Diencephalon (tissue), 1 donor: ENCODE data around the gene CFAP58. TPM values are rescaled to one million over a fixed set of nuclear protein-coding genes. Genes with fewer than 3 reads are reported as not detected.

Experiments
- total RNA-seq: library from RNA; depleted of rRNA; stranded (reverse); fragments of >200 nt; gene quantifications from one replicate; pipeline ENCODE4 v1.2.3, GENCODE V29; 2014

CFAP58 gene, protein sequence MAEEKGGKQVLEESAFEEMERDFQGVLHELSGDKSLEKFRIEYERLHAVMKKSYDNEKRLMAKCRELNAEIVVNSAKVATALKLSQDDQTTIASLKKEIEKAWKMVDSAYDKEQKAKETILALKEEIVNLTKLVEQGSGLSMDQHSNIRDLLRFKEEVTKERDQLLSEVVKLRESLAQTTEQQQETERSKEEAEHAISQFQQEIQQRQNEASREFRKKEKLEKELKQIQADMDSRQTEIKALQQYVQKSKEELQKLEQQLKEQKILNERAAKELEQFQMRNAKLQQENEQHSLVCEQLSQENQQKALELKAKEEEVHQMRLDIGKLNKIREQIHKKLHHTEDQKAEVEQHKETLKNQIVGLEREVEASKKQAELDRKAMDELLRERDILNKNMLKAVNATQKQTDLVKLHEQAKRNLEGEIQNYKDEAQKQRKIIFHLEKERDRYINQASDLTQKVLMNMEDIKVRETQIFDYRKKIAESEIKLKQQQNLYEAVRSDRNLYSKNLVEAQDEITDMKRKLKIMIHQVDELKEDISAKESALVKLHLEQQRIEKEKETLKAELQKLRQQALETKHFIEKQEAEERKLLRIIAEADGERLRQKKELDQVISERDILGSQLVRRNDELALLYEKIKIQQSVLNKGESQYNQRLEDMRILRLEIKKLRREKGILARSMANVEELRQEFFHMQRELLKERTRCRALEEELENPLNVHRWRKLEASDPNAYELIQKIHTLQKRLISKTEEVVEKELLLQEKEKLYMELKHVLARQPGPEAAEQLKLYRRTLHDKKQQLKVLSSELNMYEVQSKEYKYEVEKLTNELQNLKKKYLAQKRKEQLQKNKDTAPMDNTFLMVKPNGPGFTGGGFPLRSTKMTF
- total RNA-seq: 1.8 TPM

DNA sequence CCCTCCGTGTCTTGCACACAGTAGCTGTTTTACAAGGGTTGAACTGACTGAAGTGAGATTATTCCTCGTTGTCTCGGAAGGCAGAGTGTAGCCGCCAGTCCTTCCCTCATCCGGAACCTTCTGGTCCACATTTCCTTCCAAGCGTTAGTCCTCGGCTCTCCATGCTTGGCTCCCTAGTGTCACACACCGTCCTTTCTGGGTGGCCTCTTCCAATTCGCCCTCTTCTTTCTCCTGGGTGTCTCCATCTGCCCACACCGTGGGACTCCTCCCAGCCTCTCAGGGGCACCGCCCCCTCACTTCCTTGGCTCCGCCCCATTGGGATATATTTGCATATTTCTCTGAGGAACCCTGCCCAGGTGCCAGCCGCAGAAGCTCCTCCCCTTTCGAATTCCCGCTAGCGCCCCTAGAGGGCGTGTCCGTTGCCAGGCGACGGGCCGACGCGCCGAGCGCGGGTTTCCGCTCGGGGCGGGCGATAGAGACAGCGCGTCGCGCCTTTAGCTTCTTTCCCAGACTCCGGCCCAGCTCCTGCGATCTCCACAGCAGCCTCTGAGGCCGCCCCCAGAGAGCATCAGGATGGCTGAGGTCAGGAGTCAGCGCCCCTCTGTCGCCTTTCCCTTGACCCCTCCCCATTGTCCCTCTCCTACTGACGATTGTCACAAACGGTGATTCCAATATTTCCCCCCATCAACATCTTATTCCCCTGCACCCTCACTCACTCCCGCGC lies at the start of gene CFAP58:
CFAP58 (plus strand) TSS at position 509 of the 724 bp plus-strand sequence; CDS start at position 574, 65 bp downstream.

DNA sequence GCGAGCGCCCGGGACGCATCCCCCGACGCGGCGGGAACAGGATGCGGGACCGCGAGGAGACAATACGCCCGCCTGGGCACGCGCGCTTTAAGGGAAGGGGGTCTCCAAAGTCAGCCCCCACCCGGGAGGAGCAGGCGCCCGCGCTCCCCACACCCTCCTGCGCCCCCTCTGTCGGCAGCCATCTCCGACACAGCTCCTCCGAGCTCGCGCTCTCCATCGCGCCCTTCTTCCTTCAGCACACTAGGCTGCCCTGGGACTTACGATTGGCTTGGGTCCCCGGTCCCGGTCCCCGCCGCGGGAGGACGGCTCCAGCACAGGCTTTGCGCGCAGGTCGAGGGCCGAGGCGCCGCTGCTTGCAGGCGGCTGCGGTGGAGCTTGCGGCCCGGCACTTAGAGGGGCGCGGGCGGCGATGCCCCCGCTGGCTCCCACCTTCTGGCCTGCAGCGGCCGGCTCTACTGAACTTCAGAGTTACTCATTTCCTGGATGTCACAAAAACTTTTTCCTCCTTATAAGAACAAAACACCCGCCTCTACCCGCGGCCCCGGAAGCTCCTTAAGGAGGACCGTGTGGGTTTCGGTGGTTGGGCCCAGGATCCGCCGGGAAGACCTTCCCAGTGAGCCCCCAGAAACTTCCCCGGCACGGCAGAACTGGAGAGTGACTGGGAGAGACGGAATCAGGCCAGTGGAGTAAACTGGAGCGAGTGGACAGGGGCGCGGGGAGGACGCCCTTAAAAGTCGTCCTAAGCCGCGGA lies 15.5 kb upstream of the CFAP58 start, which contains the start of gene ITPRIP:
ITPRIP (minus strand) TSS at position 481 of the 751 bp plus-strand sequence. CDS start 22,414 bp downstream, outside the sequence.

Other genes with a start within 250 kb of the CFAP58 start
- gene SFR1, start 231.7 kb upstream of the CFAP58 start, total RNA-seq: 8.3 TPM
- gene CFAP43, start 121.5 kb upstream of the CFAP58 start, total RNA-seq: 27.7 TPM
- gene GSTO1, start 98.9 kb upstream of the CFAP58 start, total RNA-seq: 34.6 TPM
- 6.7 TPM for gene GSTO2, start 84.6 kb upstream of the CFAP58 start, total RNA-seq
- gene ITPRIP, start 15.4 kb upstream of the CFAP58 start, total RNA-seq: 3.2 TPM